GM21717 (cell line): ENCODE data around the gene C10orf71.

Experiments
- ATAC-seq: cut with Tn5 transposase; IDR thresholded peaks from one replicate; pipeline ENCODE4 v1.9.1; 2021; ENCODE audit warnings: mild to moderate bottlenecking, moderate library complexity; ENCODE audit not compliant: unreplicated experiment

C10orf71 gene

DNA sequence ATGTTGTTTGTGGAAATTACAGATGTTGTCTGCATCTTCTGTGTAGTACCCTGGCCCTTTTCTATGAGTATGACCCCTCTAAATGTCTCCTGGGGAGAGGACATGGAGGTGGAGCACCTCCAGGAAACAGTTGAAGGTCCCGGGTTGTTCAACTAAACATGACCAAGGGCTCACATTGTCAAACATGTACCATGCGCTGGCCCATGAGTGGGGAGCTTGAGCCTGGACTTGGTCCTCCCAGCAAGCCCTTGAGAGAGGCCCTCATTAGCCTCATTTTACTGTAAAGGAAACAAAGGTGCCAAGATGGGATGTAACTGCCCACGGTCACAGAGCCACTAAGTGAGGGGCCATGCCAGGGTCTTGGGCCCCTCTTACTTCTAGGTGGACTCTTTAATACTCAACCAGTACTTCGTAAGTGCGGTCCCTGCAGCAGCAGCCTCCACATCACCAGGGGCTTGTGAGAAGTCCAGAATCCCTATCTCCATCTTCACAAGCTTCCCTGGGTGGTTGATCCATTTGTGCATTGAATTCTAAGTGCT, 31.2 kb downstream of the C10orf71 start:
- ATAC-seq, result no peak

- no peak for ATAC-seq
These were observed 32.5 kb downstream of the C10orf71 start for GRCh38 chr10:49331431-49331830.

DNA sequence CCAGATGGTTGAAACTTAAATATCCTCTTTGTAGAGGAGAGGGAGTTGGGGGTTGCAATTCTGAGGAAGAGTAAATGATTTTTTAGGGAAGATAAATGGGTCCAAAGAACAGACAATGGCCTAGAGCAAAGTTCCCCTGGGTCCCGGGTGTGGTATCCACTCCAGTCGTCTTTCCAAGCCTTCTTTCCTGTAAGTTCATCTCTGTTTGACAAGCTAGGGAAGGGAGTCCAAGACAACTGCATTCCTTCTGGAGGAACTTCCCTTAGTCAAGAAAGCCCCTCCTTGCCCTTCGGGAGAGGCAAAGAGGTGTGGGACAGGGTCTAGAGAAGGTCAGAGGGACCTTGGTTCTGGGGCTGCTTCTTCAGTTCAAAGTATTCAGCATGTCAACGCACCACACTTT, 33.4 kb downstream of the C10orf71 start:
- no peak for ATAC-seq

DNA sequence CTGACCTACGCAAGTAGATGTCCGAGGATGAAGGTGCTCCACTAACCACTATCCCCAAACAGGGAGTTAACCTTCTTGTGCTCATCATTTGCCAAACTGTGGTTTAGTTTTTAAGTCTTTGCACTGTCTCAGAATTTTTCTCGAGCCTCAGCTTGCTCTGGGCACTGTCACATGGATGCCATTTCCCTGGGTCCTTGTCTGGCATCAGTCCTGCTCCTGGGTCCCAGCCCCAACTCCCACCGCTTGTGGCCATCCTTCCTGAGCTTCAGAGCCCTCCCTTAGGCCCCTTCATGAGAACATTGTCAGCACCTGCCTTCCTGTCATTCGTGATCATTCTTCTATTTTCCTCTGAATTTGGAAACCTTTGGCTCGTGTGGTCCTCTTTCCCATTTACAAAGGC, 33.8 kb downstream of the C10orf71 start:
- no peak for ATAC-seq

- ATAC-seq, result no peak
These were observed 34.2 kb downstream of the C10orf71 start for GRCh38 chr10:49333192-49333591.

- no peak for ATAC-seq
These were observed 36.0 kb downstream of the C10orf71 start for GRCh38 chr10:49334964-49335363.

GRCh38 chr10:49335364-49335972, 36.5 kb downstream of the C10orf71 start:
- ATAC-seq, result no peak

DNA sequence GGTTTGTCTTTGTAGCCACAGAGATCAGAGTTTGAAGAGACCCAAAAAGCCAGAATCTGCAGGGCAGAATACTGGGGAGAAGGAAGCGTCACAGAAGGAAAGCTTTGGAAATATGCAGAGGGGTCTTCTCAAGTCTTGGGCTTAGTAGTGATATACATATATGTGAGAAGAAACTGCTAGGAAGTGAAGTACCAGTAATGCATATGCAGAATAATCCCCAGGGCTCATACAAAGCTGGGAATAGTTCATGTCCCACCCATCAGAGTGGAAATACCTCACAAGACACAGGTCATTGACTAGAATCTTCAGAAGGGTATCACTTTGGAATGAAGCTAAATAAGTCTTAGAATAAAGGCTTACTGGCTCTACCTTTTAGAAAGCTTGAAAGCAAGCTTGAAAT, 39.6 kb downstream of the C10orf71 start:
- ATAC-seq, result no peak

- ATAC-seq, result no peak
These were observed 45.9 kb downstream of the C10orf71 start for GRCh38 chr10:49344840-49345239.

DNA sequence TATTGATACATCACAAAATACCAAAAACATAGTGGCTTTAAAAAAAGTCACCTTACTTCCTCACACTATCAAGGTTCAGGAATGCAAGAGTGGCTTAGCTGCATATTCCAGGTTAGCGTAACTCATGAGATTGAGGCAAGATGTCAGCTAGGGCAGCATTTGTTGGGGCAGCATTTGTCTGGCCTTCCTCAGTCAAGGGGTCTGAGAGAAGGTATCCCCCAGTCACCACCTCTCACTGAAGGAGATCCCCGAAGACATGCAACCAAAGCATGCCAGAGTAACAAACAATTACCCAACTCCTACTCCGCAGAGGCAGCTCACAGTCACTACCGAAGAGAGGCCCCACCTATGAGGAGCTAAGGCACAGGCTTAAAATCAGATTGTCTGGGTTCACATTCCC, 48.4 kb downstream of the C10orf71 start:
- ATAC-seq, result no peak

- no peak for ATAC-seq
These were observed 48.9 kb downstream of the C10orf71 start for GRCh38 chr10:49347827-49348226.

- ATAC-seq, result no peak
These were observed 49.6 kb downstream of the C10orf71 start for GRCh38 chr10:49348593-49348992.

GRCh38 chr10:49349390-49349789, 50.4 kb downstream of the C10orf71 start:
- no peak for ATAC-seq

GRCh38 chr10:49350138-49350537, 51.2 kb downstream of the C10orf71 start:
- ATAC-seq, result no peak

- no peak for ATAC-seq
These were observed 52.0 kb downstream of the C10orf71 start for GRCh38 chr10:49350846-49351532.

GRCh38 chr10:49351669-49352068, 52.7 kb downstream of the C10orf71 start:
- no peak for ATAC-seq

DNA sequence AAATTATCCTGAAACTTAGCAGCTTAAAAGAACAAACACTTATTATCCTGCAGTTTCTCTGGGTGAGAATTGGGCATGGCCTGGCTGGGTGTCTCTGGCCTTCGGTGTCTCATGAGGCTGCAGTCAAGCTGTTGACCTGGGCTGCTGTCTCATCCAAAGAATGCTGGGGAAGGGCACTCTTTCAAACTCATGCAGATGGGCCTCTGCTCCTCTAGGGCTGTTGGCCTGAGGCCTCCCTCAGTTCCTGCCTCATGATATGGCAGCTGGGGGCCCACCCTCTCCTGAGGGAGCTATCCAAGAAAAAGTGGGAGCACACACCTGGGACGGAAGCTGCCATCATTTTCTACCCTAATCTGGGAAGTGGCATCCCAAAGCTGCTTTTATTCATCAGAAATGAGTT, 53.4 kb downstream of the C10orf71 start:
- ATAC-seq, result no peak

DNA sequence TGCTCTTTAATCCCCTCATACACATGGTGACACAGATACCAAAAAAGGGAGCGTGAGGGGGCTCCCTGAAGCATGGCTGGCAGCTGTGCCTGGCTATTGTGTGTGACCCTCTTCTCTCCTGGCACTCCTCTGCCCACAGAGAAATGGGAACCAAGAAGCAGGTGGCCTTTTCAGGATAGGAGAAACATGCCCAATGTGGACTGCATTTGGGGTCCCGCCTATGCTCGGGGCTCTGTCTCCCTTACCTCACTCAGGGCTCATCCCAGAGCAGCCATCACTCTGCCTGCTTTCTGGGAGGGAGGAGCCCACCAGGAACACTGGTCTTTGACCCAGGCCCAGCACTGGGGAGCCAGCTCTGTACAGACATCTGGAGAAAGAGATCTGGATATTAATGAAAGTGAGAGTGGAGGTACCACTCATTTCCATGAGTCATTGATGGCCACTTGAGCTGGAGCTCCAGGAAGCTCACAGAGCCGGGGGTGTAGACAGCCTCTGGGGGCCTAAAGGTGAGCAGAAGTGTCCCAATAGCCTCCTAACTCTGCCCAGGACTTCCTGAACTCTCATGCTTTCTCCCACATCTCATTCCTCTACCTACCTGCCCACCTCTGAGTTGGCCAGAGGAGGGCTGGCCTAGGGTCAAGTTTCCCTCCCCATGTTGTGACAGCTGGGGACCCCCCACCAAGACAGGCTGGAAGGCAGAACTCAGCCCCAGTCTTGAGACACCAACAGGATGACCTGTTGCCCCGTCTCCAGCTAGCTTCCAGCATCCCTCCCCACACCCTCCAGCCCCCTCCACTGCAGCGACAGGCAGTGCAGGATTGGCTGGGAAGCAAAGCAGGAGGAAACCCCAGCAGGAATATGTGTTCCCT, 54.3 kb downstream of the C10orf71 start:
- no peak for ATAC-seq

GRCh38 chr10:49353895-49354566, 55.1 kb downstream of the C10orf71 start:
- ATAC-seq, result no peak

GRCh38 chr10:49354593-49354992, 55.6 kb downstream of the C10orf71 start:
- ATAC-seq, result no peak

DNA sequence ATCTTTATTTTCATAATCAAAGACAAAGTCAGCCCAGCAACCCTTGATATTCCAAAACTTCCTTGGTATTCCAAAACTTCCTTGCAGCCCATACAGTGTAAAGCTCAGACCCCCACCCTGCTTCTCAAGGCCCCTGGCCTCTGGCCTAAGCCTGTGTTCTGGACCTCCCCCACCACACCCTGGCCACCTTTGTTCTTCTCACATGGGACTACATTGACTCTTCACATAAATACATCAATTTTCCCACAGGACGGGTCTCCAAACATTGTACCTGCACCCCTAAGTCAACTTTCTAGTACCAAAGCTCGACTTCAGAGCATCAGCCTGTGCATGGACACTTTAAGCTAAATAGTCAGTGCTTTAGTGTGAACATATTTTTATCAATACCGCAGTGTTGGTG, 56.3 kb downstream of the C10orf71 start:
- no peak for ATAC-seq
